Right lobe of liver (tissue), 4 donors: ENCODE data around the gene GPS2.

Experiments used
- POLR2A ChIP-seq: fragments of 450-650 bp; IDR thresholded peaks from one replicate; pipeline ENCODE4 v1.6.1; 2017; ENCODE audit warnings: antibody characterized with exemption, mild to moderate bottlenecking
- TF ChIP-seq, protein P1 (sequence below), 4 donors: fragments of 200-600 bp in 3 of 4; fragments of 450-650 bp in 1 of 4; IDR thresholded peaks; one replicate each; pipeline versions ENCODE4 v1.5.1 to v1.8.0; 2016 to 2022; ENCODE audit warnings: antibody characterized with exemption in 4 of 4, mild to moderate bottlenecking in 2 of 4
- donor health status: DM: no; HTN: no; CAD: no.
- donor health status: DM: no; HTN: no; CAD: no.
- donor health status: DM: no; HTN: yes; CAD: no.

DNA sequence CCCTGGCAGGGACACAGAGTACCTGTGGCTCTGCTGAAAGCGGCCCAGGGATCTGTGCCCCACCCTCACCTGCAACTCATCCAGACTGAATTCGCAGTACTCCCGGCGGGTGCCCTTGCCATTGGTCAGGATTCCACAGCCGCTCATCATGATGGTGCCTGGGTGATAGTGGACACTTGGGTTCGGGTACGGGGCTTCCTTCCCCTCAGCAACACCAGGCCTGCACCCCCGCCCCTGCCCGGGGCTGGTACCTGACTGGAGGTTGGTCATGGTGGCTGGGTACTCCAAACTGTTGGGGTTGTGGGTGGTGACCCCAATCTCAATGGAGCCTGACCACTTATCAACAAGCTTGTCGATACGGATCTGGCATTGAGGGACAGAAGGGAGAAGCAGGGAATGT is 11.0 kb upstream of the GPS2 start:
- TF ChIP-seq POLR2A = no peak
- TF ChIP-seq, protein P1, sequence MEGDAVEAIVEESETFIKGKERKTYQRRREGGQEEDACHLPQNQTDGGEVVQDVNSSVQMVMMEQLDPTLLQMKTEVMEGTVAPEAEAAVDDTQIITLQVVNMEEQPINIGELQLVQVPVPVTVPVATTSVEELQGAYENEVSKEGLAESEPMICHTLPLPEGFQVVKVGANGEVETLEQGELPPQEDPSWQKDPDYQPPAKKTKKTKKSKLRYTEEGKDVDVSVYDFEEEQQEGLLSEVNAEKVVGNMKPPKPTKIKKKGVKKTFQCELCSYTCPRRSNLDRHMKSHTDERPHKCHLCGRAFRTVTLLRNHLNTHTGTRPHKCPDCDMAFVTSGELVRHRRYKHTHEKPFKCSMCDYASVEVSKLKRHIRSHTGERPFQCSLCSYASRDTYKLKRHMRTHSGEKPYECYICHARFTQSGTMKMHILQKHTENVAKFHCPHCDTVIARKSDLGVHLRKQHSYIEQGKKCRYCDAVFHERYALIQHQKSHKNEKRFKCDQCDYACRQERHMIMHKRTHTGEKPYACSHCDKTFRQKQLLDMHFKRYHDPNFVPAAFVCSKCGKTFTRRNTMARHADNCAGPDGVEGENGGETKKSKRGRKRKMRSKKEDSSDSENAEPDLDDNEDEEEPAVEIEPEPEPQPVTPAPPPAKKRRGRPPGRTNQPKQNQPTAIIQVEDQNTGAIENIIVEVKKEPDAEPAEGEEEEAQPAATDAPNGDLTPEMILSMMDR (IDR thresholded peaks at IDR 0.05) = no peak
